HL-60/S4 treated with phorbol 12-myristate 13-acetate at 8.2 ng/mL for 4 days and 3 days (cell line): Measurements from ENCODE around the gene PNMA6F.

Experiments used
- in situ Hi-C: fragments of 300-500 bp; cut with MboI; formaldehyde crosslinking; loops from 2 replicates; pipeline ENCODE4 v1.15.0; 2022; ENCODE audit warnings: low sequenced_read_pairs

Gene PNMA6F

GRCh38 chrX:153321381-153322124 lies at the start of gene PNMA6F:
Gene PNMA6F, minus strand, starts transcription at chrX:153321767. Its CDS starts 1,093 bp downstream, at chrX:153320674.
- in situ Hi-C loops: no loop called here

DNA sequence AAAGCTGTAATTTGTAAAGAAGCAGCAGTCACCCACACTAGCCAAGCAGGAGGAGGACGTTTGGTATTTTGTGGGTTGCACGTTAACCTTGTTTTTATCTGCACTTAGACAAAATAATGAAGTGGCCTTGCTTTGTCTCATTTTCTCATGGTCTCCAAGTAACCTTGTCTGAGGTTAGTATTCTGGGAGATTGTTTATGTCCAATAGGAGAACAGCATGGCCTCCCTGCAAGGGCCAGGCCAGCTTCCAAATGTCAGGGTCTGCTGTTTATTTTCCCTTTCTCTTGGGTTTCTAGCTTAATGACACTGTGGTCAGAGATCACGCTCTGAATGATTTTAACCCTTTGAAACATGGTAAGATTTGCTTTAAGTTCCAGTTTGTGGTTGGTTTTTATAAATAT lies 49.7 kb upstream of the PNMA6F start:
- in situ Hi-C loops: no loop called here

GRCh38 chrX:153370293-153371055 lies 48.9 kb upstream of the PNMA6F start:
- in situ Hi-C loops: no loop called here

- in situ Hi-C loops: no loop called here
Measured at GRCh38 chrX:153366878-153367538, 45.4 kb upstream of the PNMA6F start.

- in situ Hi-C loops: no loop called here
Measured at GRCh38 chrX:153366119-153366518, 44.6 kb upstream of the PNMA6F start.

GRCh38 chrX:153365670-153366069 lies 44.1 kb upstream of the PNMA6F start:
- in situ Hi-C loops: no loop called here

- in situ Hi-C loops: no loop called here
Measured at GRCh38 chrX:153361781-153362397, 40.3 kb upstream of the PNMA6F start.

GRCh38 chrX:153357877-153358276 lies 36.3 kb upstream of the PNMA6F start:
- in situ Hi-C loops: no loop called here

DNA sequence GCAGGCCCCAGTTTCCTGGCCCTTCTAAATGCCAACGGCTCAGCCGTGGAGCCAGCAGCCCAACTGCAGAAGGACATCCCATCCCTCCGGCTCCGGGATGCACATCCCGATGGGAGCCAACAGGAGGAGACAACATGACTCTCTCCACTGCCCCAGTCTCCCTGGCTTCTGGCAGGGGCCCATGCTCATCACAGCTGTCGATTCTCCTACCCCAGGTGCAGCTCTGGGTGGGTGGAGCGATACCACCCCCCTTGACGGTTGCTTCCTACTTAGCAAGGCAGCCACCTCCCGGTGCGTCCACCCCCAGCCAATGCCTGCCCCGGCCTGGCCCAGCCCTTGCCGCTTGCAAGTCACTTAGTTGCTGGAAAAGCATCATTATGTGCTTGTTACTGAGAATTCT lies 31.8 kb upstream of the PNMA6F start:
- in situ Hi-C loops: no loop called here

DNA sequence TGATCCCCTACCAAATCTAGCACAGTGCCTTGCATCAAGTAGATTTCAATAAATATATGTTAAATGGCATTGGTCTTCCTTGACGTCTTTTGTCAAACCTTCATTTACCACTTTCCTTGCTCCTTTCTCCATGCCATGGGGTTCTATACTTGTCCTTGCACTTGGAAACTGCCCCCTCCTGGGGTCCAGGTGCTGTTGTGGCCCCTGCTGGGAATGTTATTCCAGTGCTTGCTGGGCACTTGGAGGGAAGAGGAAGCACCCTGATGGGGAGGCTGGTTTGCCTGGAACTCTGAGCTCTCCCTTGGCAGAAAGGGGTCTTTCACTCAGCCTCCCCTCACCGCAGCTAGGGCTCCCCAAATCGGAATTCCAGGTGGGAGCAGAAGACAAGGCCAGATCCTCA lies 31.3 kb upstream of the PNMA6F start:
- in situ Hi-C loops: no loop called here

GRCh38 chrX:153351981-153352380 lies 30.4 kb upstream of the PNMA6F start:
- in situ Hi-C loops: no loop called here

- in situ Hi-C loops: no loop called here
Measured at GRCh38 chrX:153349952-153350351, 28.4 kb upstream of the PNMA6F start.

- in situ Hi-C loops: no loop called here
Measured at GRCh38 chrX:153348421-153348820, 26.9 kb upstream of the PNMA6F start.

DNA sequence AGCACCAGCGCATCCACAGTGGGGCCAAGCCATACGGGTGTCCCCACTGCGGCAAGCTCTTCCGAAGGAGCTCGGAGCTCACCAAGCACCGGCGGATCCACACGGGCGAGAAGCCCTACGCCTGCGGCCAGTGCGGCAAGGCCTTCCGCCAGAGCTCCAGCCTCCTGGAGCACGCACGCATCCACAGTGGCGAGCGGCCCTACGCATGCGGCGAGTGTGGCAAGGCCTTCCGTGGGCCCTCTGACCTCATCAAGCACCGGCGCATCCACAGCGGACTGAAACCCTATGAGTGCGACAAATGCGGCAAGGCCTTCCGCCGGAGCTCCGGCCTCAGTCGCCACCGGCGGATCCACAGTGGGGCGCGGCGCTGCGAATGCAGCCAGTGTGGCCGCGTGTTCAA lies 26.0 kb upstream of the PNMA6F start:
- in situ Hi-C loops: no loop called here

GRCh38 chrX:153343674-153344073 lies 22.1 kb upstream of the PNMA6F start:
- in situ Hi-C loops: no loop called here

DNA sequence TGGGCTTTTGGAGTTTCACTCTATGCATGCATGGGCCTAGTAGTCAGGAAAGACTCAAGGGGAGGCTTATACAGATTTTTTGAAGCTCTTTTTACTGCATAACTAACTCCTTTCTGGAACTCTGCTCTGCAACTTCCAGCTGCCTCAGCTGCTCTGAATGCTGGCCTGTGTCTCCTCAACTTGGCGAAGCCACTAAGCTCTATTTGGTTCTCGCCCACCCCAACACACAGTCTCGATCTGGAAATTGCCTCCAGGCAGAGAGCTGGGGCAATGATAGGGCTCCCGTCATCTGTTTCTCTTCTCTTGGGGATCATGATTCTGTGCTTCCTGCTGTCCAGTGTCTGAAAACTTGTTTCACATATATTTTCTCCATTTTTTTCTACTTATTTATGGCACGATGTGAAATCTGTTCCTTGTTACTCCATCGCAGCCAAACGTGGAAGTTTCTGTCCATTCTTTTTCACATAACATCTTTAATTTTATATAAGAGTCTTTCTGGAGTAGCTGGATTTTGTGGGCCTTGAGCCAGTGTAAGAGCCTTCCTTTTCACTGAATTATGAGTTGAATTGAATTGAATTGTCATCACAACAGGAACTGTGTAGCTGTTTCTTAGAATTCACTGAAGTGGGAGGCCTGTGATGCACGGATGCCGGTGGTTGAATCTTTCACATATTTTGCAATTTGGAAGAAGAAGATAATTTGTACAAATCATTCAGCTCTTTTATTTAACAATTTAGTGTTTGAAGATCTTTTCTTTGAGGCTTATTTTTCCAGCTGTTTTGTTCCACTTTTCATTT lies 21.4 kb upstream of the PNMA6F start:
- in situ Hi-C loops: no loop called here

DNA sequence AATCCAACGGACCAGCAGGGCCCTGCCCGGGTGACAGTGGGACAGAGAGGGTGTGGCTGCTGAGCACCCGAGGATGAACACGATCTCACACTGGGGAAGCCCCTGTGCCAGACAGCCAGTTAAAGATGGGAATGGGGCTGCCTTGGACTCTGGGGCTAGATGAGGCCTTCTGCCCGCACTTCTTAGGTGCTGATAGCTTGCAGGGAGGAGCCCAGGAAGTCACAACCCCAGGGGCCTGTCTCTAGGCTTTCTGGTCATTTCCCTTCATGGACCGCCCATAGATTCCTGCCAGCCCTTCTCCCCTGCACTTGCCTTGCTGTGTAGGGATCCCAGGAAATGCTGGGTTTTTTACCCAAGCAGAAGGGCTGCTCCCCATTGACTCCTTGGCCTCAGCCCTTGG lies 18.5 kb upstream of the PNMA6F start:
- in situ Hi-C loops: no loop called here

DNA sequence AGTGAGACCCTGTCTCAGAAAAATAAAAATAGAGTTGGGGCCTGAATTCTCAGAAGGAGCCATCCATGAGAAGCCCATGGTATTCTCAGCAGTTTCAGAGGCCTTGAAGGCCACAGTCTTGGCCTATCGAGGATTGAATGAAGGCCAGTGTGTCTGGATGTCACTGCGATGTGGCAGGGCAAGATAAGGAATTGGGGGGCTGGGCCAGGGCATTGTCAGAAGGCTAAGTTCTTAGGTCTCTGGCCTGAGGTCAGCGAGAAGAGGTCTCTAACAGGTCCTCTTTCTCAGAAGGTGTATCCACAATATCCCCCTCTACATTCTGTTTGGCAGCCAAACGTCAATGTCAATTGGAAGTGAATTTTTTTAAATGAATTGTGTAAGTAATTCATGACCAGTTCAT lies 18.1 kb upstream of the PNMA6F start:
- in situ Hi-C loops: no loop called here

- in situ Hi-C loops: no loop called here
Measured at GRCh38 chrX:153338836-153339235, 17.3 kb upstream of the PNMA6F start.

DNA sequence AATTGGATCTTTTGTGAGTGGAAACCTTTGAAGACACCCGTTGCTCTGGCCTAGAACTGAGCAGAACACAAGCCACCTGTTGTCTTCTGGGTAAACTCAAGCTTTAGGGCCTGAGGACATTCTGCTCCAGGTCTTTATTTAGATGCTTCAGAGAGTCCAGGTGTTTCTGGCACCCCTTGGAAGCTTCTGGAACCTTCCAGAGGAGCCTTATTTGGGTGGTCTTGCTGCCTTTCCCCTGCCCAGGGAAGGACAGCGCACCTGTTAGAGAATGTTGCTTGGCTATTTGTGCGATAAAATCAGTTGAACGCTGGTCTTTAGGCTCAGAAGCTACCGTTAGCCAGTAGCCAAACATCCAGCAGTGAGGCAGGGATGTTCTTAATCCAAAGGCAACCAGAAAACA lies 15.4 kb upstream of the PNMA6F start:
- in situ Hi-C loops: no loop called here
